Activated CD4-positive, alpha-beta T cell treated with anti-CD3 and anti-CD28 coated beads, Interleukin-2, amount 10 ng/mL, durations not matched to agents 24 days and 14 days (primary cell): ENCODE data around the gene ATP4A. TPM values are rescaled to one million over a fixed set of nuclear protein-coding genes. Genes with fewer than 3 reads are reported as not detected.
A peak's percentile ranks its signal among the peaks of the same experiment; 100 is the strongest.
"Not testable (repeated sequence)": the region's sequence is repeated elsewhere in the genome, so short reads cannot be mapped to it uniquely, and the experiment has no call there.

Source experiments
- DNase-seq: peaks from one replicate; pipeline ENCODE4 v3.0.0; 2022
- H3K27ac Mint-ChIP-seq: one replicate; pipeline ENCODE4 v1.8.0; 2022; ENCODE audit warnings: mild to moderate bottlenecking, mixed read lengths
- H3K27me3 Mint-ChIP-seq: one replicate; pipeline ENCODE4 v1.8.0; 2022; ENCODE audit warnings: mixed read lengths
- H3K36me3 Mint-ChIP-seq: one replicate; pipeline ENCODE4 v1.8.0; 2022; ENCODE audit warnings: low read depth, mild to moderate bottlenecking, mixed read lengths
- H3K4me1 Mint-ChIP-seq: one replicate; pipeline ENCODE4 v1.8.0; 2021; ENCODE audit warnings: mixed read lengths
- H3K4me3 Mint-ChIP-seq: one replicate; pipeline ENCODE4 v1.8.0; 2022; ENCODE audit warnings: mild to moderate bottlenecking, moderate library complexity, mixed read lengths
- H3K9me3 Mint-ChIP-seq: one replicate; pipeline ENCODE4 v1.8.0; 2021; ENCODE audit warnings: mixed read lengths
- intact Hi-C: fragments of 100-400 bp; cut with micrococcal nuclease; formaldehyde crosslinking; loops from one replicate; pipeline ENCODE4 v1.15.1; 2023
- total RNA-seq: library from RNA; stranded (reverse); gene quantifications from 2 replicates; pipeline ENCODE4 v1.2.3, GENCODE V29; 2022

The ATP4A gene
- total RNA-seq: not detected in 2 replicates

- intact Hi-C loops: no loop called here
- Mint-ChIP-seq H3K27ac (no peak within 1 kb of the TSS), H3K4me3 (no peak within 1 kb of the TSS), H3K36me3 (no peaks in the 10 kb centered on the region), H3K27me3 (peaks cover 28% of the 10 kb centered on the region), H3K4me1 (no peaks in the 10 kb centered on the region), H3K9me3 (no peaks in the 10 kb centered on the region)
- no peak for DNase-seq
These were observed at the start of gene ATP4A for GRCh38 chr19:35563207-35563829. ATP4A (minus strand) TSS chr19:35563658; CDS start chr19:35563629, 29 bp downstream.

GRCh38 chr19:35612559-35613321 is 49.3 kb upstream of the ATP4A start, which contains the start of gene HAUS5:
HAUS5 (plus strand) TSS chr19:35612735; CDS start chr19:35612795, 60 bp downstream.
- H3K27ac Mint-ChIP-seq: peak within 1 kb of the TSS; percentile 92
- H3K4me1 Mint-ChIP-seq: peaks cover 28% of the 10 kb centered on the region
- peaks cover 7% of the 10 kb centered on the region for H3K9me3 Mint-ChIP-seq
- H3K4me3 Mint-ChIP-seq: peak within 1 kb of the TSS; percentile 89
- DNase-seq: peak; percentile 99
- H3K36me3 Mint-ChIP-seq: peaks cover 17% of the 10 kb centered on the region
- no peaks in the 10 kb centered on the region for H3K27me3 Mint-ChIP-seq
- intact Hi-C loops: loop anchor here (1.0 to 2.0 kb wide), 3 partner anchors 16 to 67 kb away; partner anchors contain the start of genes COX6B1 and TMEM147

GRCh38 chr19:35612224-35612558 is 48.7 kb upstream of the ATP4A start:
- no peaks in the 10 kb centered on the region for H3K27me3 Mint-ChIP-seq

GRCh38 chr19:35609851-35610353 is 46.4 kb upstream of the ATP4A start:
- H3K27ac Mint-ChIP-seq: peak overlapping the region; percentile 86
- peaks cover 12% of the 10 kb centered on the region for H3K36me3 Mint-ChIP-seq
- H3K27me3 Mint-ChIP-seq: no peaks in the 10 kb centered on the region
- intact Hi-C loops: no loop called here
- DNase-seq: peak; percentile 80
- H3K4me3 Mint-ChIP-seq: peak overlapping the region; percentile 21
- H3K9me3 Mint-ChIP-seq: peaks cover 7% of the 10 kb centered on the region
- peaks cover 28% of the 10 kb centered on the region for H3K4me1 Mint-ChIP-seq

More at GRCh38 chr19:35612224-35612558, 48.7 kb upstream of the ATP4A start:
- Mint-ChIP-seq H3K4me1 (peaks cover 28% of the 10 kb centered on the region), H3K9me3 (peaks cover 7% of the 10 kb centered on the region), H3K27ac (peak overlapping the region; percentile 92), H3K4me3 (peak overlapping the region; percentile 89), H3K36me3 (peaks cover 19% of the 10 kb centered on the region)
- no peak for DNase-seq
- intact Hi-C loops: loop anchor here (1.0 to 2.0 kb wide), 3 partner anchors 16 to 67 kb away; partner anchors contain the start of genes COX6B1 and TMEM147

GRCh38 chr19:35608251-35608650 is 44.8 kb upstream of the ATP4A start:
- Mint-ChIP-seq H3K4me1 (peaks cover 24% of the 10 kb centered on the region), H3K4me3 (no peak overlapping the region), H3K27ac (no peak overlapping the region), H3K27me3 (no peaks in the 10 kb centered on the region), H3K36me3 (peaks cover 10% of the 10 kb centered on the region), H3K9me3 (peaks cover 7% of the 10 kb centered on the region)
- no peak for DNase-seq
- intact Hi-C loops: no loop called here

- H3K4me3 Mint-ChIP-seq: no peak overlapping the region
- DNase-seq: no peak
- H3K4me1 Mint-ChIP-seq: peaks cover 24% of the 10 kb centered on the region
- H3K36me3 Mint-ChIP-seq: peaks cover 10% of the 10 kb centered on the region
- H3K27ac Mint-ChIP-seq: no peak overlapping the region
- intact Hi-C loops: no loop called here
- H3K9me3 Mint-ChIP-seq: peaks cover 7% of the 10 kb centered on the region
- no peaks in the 10 kb centered on the region for H3K27me3 Mint-ChIP-seq
These were observed 44.2 kb upstream of the ATP4A start for GRCh38 chr19:35607661-35608060.

GRCh38 chr19:35607170-35607569 is 43.7 kb upstream of the ATP4A start:
- H3K27me3 Mint-ChIP-seq, H3K27ac Mint-ChIP-seq, H3K36me3 Mint-ChIP-seq, DNase-seq, intact Hi-C loops, H3K4me3 Mint-ChIP-seq, H3K9me3 Mint-ChIP-seq: not testable (repeated sequence)
- H3K4me1 Mint-ChIP-seq: peaks cover 19% of the 10 kb centered on the region

- H3K27me3 Mint-ChIP-seq, H3K27ac Mint-ChIP-seq, H3K4me1 Mint-ChIP-seq, intact Hi-C loops, H3K4me3 Mint-ChIP-seq, H3K36me3 Mint-ChIP-seq, DNase-seq, H3K9me3 Mint-ChIP-seq: not testable (repeated sequence)
These were observed 41.0 kb upstream of the ATP4A start for GRCh38 chr19:35604436-35604835.

- no peak overlapping the region for H3K4me3 Mint-ChIP-seq
- H3K9me3 Mint-ChIP-seq: no peaks in the 10 kb centered on the region
- intact Hi-C loops: no loop called here
- no peak for DNase-seq
- no peak overlapping the region for H3K27ac Mint-ChIP-seq
- H3K36me3 Mint-ChIP-seq: no peaks in the 10 kb centered on the region
- H3K4me1 Mint-ChIP-seq: peaks cover under 1% of the 10 kb centered on the region
- peaks cover 12% of the 10 kb centered on the region for H3K27me3 Mint-ChIP-seq
These were observed 38.5 kb upstream of the ATP4A start for GRCh38 chr19:35601971-35602370.

- Mint-ChIP-seq H3K9me3 (no peaks in the 10 kb centered on the region), H3K27ac (no peak overlapping the region), H3K36me3 (no peaks in the 10 kb centered on the region), H3K4me1 (peaks cover 7% of the 10 kb centered on the region), H3K4me3 (no peak overlapping the region), H3K27me3 (peaks cover 12% of the 10 kb centered on the region)
- intact Hi-C loops: no loop called here
- peak; percentile 68 for DNase-seq
These were observed 33.0 kb upstream of the ATP4A start for GRCh38 chr19:35596366-35596999.

- H3K27ac Mint-ChIP-seq: no peak overlapping the region
- intact Hi-C loops: no loop called here
- no peak for DNase-seq
- no peak overlapping the region for H3K4me3 Mint-ChIP-seq
- H3K36me3 Mint-ChIP-seq: no peaks in the 10 kb centered on the region
- H3K27me3 Mint-ChIP-seq: peaks cover 10% of the 10 kb centered on the region
- no peaks in the 10 kb centered on the region for H3K9me3 Mint-ChIP-seq
- peaks cover 7% of the 10 kb centered on the region for H3K4me1 Mint-ChIP-seq
These were observed 32.5 kb upstream of the ATP4A start for GRCh38 chr19:35595928-35596327.

GRCh38 chr19:35595026-35595425 is 31.6 kb upstream of the ATP4A start:
- DNase-seq, intact Hi-C loops, H3K36me3 Mint-ChIP-seq, H3K27me3 Mint-ChIP-seq, H3K9me3 Mint-ChIP-seq, H3K27ac Mint-ChIP-seq, H3K4me1 Mint-ChIP-seq, H3K4me3 Mint-ChIP-seq: not testable (repeated sequence)

- intact Hi-C loops: loop anchor here (1.0 to 5.0 kb wide), 2 partner anchors 45 to 82 kb away; partner anchors contain the start of gene TMEM147
- Mint-ChIP-seq H3K9me3 (no peaks in the 10 kb centered on the region), H3K36me3 (no peaks in the 10 kb centered on the region), H3K27ac (no peak overlapping the region), H3K4me1 (peaks cover 7% of the 10 kb centered on the region), H3K27me3 (no peaks in the 10 kb centered on the region), H3K4me3 (no peak overlapping the region)
- DNase-seq: peak; percentile 68
These were observed 28.8 kb upstream of the ATP4A start for GRCh38 chr19:35592226-35592625.

GRCh38 chr19:35590875-35591274 is 27.4 kb upstream of the ATP4A start:
- no peaks in the 10 kb centered on the region for H3K9me3 Mint-ChIP-seq
- H3K27ac Mint-ChIP-seq: no peak overlapping the region
- no peaks in the 10 kb centered on the region for H3K36me3 Mint-ChIP-seq
- H3K4me3 Mint-ChIP-seq: no peak overlapping the region
- peaks cover 4% of the 10 kb centered on the region for H3K27me3 Mint-ChIP-seq
- intact Hi-C loops: loop anchor here (5.0 kb wide), 1 partner anchor 44 kb away; the partner anchor contains the start of gene TMEM147
- no peak for DNase-seq
- H3K4me1 Mint-ChIP-seq: no peaks in the 10 kb centered on the region
